ENCODE measurements around the gene TAC4.

The TAC4 gene

DNA sequence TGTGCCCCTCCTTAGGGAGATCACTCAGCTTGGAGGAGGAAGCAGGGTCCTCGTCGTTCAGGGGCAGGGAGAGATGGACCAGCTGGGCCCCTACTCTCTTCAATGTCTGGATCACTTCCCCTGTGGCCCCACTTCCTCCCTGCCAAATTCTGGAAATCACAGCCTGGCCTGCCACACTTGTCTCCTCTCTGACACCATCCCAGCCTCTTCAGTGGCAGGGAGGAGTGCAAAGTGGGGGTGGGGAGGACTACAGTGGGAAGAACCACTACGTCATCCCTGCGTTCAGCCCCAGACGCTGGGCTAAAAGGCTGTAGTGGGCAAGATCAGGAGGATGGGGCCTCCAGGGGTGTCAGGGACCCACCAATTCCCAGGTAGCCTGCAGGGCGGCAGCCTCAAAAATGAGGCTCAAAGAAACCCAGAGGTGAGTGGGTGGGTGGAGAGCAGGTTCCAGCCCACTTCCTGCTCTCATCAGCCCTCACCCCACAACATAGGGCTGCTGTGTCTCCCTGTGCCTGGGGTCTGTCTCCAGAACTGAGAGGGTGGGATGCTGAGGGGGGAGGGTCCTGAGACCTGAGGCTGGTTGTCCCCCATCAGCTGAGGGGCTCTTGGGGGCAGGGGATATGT lies 25.0 kb upstream of the TAC4 start:
- DNase-seq = no peak

DNA sequence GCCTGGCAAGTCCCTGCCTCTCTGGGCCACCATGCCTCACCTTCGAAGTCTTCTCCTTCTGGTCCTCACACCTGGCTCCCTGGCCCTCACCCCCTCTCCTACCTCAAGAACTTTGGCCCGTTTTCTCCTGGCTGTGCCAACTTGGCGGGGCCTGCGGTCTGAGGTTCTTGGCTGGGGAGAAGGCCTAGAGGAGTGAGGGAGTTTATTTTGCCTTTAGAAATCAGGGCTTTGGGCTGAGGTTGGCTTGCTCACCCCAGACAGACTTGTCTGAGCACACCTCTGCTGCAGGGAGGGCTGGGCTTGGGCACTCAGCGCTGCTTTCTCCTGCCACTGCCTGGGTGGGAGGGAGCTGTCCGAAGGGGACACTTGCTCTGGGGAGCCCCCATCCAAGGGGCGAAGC lies 23.3 kb upstream of the TAC4 start:
- no peak for DNase-seq

DNA sequence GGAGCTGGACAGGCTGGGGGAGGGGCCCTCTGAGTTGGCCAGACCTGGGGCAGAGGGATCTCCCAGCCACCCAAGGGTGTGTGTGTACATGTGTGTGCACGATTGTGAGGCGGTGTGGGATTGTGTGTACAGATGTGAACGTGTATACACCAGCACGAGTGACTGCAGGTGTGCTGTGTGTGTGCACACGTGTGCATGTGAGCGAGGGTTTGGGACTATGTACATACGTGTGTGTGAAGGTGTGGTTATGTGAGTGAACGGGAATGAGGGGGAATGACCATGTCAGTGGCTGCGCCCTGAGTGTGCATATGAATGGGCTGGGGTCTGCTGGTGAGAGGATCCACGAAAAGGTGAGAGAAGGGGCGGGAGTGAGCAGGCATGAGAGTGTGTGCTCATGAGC lies 22.4 kb upstream of the TAC4 start:
- DNase-seq = no peak

DNA sequence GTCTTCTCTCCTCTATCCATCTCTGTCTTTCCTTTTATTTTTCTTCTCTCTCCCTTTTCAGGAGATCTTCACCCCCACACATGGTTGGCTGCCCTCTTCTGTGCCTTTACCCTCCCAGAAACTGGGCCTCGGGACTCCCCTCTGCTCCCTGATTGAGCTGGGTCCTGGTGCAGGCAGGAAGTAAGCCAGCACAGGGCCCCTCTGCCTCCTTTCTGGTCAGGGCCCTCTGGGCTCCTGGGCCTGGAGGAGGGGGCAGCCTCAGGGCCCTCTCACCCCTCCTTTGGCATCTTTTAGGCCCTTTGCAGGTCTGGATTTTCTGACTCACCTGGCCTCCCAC lies 21.1 kb upstream of the TAC4 start:
- DNase-seq = no peak

DNA sequence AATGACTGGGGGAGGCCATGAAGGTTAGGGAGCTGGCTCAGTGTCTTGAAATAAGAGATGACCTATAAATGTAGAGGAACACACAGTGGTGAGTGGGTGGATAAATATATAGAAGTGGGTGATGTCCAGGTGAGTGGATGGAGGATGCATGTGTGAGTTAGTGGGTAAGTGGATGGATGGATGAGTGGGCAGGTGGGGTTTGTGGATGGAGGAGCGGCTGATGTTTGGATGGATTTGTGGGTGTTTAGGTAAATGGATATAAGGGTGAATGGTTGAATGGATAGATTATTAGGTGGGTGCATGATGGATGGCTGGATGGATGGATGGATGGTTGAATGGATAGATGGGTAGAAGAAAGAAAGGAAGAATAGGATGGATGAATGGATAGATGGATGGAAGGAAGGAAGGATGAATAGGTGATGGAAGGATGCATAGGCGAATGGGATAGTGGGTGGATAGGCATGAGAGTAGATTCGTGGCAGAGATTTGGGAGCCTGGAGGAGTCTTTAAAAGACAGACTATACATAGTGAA lies 19.1 kb upstream of the TAC4 start:
- no peak for DNase-seq

DNA sequence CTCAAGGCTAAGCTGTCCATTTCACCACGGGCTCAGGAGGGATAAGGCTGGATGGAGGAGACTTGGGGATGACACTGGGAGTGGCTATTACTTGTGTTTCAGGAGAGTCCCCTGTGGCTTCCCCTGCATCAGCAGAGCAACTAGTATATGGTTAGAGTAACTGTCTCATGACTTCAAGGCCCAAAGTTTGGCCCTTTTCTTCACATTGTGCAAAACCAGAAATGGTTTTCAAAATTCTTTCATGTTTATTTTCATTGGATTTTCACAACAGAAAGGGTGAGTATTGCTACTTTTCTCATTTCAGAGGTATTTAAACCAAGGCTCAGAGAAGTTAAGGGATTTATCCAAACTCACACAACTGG lies 18.1 kb upstream of the TAC4 start:
- no peak for DNase-seq

DNA sequence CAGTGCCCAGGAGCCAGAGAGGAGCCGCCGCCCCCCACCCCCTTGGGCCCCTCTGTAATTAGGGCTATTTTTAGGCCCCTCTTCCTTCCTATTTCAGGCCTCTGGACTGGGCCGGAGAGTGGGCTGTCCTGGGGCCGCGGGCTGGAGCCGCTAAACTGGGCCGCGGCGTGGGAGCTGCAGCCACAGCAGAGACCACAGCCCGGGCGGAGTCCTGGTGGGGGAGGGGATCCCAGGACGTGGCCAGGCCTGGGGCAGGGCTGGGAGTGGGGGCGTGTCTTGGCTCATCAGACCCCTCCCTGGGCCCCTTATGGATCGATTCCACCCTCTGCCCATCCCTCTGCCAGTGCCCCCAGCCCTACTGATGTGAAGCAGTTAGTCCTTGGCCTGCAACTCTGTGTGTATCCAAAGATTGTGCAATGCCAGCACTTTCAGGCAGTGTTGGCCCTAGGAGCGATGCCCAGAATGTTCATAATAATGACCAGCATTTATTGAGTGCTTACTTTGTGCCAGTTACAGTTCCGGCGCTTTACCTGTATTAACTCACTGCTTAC lies 15.0 kb upstream of the TAC4 start:
- no peak for DNase-seq

DNA sequence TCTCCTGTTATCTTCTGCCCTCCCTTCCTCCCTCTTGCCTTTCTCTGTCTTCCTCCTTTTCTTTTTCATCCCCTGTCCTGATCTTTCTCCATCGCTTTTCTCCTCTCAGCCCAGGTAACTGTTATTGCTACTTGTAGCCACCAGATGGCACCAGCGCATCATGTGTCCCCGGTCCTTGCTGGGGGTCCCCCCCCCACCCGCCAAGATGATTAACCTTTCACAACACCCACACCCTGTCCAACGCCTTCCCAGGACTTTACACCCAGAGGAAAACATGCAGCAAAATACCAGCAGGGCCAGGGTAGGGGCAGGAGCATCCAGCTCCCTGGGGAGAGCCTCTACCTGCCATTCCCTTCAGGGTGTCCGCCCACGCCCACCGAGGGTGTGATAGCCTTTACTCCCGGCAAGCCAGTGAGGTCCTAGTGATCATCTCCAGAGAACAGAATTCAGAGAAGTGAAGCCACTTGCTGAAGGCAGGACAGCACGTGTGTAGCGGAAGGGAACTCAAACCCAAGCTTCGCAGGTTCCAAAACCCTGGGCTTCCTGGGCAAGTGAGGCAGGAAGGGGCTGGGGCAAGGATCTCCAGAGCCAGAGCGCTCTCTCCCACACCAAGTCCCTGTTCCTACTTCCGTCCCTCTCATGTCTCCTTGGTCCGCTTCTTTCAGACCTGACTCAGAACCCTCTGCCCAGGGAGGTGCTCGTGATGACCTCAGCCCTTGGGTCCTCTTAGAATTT lies 13.4 kb upstream of the TAC4 start:
- DNase-seq = no peak

DNA sequence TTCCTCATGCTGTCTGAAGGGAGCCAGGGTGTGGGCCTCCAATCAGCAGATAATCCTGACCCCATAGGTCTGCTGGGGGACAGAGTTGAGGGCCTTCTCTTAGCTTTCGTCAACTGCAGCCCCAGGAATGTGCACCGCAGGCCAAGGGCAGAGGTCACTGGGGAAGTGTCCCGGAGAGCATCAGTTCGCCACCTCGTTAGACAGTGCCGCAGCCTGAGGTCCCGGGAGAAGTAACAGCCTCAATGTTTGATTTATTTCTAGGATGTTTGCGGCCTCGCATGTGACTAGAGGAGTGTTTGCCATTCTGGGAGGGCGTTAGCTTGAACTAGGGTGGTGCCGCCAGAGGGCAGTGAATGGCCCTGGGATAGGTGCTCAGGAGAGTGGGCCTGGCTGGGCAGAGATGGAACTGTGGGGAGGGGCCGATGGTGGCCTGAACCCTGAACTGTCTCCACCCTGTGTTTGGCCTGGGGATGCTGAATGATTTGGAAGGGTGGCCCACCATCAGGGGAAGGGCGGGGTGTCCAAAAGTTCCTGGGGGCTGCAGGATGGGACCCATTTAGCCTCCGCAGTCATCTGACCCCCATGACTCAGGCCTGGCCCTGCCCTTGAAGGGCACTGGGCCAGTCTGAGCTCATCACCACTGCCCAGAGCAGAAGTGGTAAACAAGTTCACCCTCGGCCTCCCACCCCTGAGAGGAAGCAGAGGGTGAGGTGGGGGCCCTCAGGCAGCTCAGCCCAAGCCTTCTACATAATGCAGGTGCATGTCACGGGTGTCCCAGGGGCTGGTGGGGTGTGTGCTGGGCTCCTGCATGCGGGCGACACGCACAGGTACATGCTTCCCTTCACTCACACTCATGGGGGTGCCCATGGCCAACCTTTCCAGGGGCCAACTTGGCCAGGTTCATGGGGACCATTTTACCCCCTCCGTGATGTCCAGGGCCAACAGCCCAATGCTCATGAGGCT lies 12.4 kb upstream of the TAC4 start:
- no peak for DNase-seq

DNA sequence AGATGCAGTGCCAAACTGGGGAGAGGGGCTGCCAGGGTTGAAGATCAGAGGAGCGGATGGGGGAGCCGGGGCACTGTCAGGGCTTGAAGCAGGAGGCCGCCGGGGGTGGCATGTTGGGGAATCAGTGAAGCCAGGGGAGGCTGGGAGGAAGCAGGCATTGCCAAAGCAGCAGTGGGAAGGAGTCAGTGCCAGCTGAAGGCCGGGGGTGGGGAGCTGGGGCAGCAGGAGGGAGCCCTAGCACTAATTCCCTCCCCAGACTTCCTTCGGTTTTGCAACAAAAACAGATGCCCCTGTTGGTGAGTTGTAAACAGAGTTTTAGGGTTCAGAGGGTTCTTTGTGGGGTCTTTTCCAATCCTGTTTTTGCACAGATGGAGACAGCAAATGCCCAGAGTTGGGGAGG lies 10.9 kb upstream of the TAC4 start:
- DNase-seq = no peak

DNA sequence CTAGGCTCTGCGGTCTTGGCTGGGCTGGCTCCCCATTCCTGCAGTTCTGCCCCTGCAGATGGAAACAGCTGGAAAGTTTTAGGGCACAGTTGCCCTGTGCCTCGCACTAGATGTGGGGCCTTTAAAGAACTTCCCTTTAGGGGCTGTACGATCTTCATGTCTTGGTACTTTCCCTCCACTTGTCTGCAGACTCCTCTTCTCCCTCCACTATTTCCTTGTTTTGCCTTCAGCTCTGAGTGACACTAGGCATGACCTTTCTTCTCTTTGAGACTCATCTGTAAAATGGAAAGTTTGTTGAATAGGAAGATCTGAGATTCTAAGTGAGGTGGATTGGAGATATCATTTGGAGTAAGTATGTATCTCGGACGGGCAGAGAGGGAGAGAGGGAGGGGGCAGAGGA lies 6.3 kb upstream of the TAC4 start:
- DNase-seq = no peak

DNA sequence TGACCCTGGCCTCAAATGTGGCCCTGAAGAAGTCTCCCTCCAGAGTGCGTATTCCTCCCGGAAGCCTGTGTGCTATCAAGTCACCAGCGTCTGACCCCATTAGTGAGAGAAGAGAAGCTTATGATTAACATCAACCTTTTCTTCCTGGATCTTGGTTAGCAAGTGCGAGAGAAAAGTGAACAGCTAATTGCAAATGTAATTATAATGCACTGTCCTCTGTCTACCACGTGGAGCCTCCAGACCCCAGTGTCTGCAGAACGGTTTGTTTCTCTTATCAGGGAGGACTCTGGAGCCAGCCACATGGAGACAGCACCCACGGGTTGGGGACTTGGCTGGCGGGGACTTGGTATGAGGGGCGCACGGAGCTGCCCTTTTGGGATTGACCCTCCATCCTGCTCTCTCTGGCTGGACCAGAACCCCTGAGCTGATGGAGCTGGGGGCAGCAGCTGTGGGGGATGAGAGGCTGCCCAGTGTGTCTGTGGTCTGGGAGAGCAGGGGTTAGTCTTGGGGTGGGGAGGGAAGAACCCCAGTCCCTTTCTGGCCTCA lies 5.7 kb upstream of the TAC4 start:
- DNase-seq = no peak

DNA sequence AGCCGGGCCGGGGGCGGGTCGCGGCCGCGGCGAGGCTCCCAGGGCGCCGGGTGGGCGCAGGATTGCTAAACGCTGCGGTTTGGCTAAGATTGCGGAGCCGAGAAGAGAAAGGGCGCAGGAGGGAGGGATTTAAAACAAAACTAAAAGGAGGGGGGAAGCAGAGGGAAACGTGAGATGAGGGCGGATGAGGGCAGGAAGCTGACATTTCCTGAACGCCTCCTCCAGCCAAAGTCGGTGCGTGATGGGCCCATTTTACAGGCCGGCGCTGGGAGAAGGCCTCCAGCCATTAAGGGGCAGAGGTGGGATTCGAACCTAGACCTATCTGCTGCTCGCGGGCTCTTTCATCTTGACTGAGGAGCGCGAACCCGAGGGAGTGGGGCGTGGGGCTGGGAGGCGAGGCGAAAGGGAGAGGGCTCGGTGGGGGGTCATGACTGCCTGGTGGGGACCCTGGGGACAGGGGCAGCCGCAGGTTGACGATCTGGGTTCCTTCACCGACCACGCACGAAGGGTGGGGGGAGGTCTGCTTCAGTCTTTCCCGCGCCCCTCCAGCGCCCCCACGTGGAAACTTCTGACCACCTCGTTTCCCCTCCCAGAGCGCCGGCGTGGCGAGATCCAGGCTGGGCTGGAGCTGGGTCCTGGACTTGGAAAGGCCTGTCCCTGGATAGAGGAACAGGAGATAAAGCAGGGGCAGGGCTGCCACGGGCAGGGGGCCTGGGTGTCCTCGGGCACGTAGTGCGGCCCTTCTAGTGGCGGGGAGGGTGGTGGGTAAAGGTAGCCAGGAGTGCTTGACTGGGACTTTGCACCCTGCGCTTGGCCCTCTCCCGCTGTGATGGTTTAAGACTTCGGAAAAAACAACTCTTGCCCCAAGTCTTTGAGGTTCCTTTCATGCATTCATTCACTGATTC lies 3.8 kb upstream of the TAC4 start:
- no peak for DNase-seq

DNA sequence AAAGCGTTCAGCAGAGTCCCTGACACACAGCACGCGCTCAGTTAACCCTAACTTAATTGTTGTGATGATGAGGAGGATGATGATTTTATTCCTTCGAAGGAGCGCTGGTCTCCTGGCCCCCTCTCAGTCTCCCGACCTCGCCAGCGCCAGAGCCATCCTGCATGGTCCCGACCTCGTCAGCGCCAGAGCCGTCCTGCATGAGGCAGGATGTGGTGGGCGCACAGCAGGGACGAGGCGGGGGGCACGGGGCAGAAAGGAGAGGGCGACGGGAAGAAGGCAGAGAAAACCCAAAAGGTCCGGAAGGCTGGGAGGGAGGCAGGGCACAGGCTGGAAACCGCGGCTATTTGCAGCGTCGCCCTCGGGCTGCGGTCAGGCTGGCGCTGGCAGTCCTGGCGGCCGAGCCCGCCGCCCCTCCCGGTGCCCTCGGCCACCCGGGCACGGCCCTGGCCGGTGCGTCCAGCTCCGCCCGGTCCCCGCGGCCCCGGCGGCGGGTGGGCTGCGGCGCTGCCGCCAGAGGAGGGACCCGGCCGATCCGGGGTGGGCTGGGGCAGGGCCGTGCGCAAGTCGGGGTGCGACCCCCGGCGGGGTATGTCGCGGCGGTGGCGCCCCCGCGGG lies 3.0 kb upstream of the TAC4 start:
- no peak for DNase-seq

DNA sequence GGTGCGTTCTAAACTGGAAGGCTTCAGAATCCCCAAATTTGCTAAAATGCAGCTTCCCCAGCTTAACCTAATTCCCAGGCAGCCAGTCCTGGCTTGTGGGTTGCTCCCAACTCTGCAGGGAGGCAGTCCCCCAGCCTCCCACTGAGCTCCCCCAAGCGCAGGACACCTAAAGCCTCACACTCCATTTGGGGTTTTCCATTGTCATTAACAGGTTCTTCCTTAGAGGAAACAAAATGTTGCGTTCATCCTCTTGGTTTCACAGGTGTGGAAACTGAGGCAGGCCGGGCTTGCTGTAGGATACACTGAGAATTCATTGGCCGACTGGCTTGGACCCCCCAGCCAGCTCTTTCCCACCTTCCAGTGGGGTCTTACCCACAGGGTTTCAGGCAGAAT lies 2.3 kb upstream of the TAC4 start:
- DNase-seq = no peak

DNA sequence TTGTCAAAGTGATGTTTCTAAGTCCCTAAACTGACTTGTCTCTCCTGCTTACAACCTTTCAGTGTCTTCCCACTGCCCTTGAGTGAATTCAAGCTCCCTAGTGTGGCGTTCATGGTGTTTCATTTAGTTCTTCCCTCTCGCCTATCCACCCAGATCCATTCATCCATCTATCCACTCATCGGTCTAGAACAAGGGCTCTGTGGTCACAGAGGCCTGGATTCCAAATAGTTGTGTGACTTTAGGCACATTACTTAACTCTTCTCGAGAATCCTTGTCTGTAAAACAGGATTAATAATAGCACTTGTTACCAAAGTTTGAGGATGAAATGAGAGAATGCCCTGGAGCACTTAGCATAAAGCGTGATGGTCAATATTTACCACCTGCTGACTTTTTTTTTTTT lies 870 bp upstream of the TAC4 start:
- no peak for DNase-seq

DNA sequence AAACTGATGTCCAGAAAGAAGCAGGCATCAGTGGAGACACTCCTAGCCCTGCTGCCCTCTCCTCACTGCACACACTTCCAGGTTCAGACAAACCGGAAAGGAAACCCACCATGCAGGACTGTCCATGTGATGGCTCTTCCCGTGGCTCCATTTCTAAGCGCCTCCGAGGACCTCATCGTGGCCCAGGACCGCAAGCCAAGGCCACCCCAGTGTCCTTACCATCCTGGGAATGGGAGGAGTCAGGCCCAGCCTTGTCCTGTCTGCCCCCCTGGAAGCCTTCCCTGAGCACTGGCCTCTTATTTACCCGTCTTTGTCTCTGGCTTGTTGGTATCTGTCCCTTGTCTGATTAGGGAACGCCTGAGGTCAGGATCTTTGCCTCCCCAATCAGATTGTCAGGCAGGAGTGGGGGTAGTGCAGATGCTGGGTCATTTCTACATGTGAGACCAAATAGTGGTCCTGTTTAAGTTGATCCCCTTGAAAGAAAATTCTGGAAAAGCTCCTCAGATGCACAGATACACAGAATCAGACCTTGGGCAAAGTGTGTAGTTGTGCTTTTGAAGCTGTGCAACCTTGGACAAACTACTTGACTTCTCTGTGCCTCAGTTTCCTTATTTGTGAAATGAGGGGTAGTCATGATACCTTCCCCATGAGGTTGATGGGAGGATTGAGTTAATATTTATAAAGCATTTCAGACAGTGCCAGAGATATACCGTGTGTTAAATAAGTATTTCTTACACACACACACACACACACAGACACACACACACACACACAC lies 744 bp downstream of the TAC4 start:
- DNase-seq = no peak

DNA sequence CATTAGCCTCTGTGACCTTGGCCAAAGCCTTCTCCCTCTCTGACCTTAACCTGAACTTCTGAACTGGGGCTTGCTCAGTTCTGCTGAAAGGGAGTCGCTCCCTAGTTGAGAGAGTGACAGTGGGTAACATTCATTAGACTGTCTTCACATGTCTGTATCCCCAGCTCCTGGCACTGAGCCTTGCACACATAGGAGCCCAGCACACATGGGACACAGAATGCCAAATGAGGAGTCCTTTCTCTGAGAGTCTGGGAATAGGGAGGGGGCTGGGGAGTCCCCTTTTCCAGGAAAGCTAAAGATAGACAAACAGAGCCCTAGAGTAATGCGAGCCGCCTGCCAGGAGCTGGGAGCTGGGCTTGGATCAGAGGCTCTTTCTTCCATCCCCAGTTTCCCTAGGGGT lies 2.5 kb downstream of the TAC4 start:
- DNase-seq = no peak

DNA sequence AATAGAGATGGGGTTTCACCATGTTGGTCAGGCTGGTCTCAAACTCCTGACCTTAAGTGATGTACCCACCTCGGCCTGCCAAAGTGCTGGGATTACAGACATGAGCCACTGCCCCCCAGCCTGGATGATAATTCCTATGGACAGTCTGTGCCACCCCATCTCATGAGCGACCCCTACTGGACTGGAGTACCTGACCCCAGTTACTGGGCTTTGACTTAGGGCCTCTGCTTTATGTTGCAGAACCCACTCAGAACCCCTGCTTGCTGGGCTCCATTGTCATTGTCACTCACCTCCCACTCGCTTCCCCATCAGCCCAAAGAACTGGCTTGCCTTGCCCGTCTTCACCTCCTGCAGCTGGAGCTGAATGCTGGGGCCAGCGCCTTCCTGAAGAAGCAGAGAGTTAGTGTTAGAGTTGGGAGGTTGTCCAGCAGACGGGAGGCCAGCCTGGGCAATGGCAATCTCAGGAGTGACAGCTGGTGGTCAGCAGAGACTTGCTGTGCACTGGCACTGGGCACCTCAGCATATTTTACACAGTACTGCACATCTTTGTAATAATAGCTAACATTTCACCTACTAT lies 4.0 kb downstream of the TAC4 start:
- no peak for DNase-seq

DNA sequence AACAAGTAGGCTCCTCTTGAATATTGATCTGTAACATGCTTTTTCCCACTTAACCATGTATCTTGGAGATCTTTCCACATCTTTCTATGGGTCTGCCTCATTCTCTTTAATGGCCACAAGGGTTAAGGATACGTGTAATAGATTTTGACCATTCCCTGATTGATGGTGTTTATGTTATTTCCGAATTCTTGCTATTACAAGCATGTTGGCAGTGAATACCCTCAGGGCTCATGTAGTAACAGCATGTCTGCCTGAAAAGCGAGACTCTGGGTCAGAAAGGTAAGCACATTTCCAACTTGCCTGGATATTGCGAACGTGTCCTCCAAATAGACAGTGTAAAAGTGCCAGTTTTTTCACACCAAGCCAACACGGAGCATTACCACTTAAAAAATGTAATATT lies 5.0 kb downstream of the TAC4 start:
- no peak for DNase-seq

DNA sequence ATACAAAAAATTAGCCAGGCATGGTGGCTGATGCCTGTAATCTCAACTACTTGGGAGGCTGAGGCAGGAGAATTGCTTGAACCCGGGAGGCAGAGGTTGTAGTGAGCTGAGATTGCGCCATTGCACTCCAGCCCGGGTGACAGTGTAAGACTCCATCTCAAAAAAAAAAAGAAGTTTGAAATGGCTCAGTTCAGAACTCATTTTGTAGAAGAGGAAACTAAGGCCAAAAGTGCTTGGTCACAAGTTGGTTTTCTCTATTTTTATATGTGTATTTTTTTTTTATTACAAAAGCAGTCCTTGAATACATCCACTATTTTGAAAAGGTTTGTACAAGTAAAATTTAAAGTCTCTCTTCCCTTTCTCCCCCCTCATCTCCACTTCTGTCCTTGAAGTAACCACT lies 5.5 kb downstream of the TAC4 start:
- DNase-seq = no peak
